HEK293 (cell line): Measurements from ENCODE around the gene CHCHD6.

ENCODE experiments used
- CTCF ChIP-seq: fragments of 450-650 bp; formaldehyde crosslinking; IDR thresholded peaks from 2 replicates; pipeline ENCODE4 v1.5.1; 2016; ENCODE audit warnings: missing biosample characterization, missing genetic modification characterization
- HOXC10 ChIP-seq: sonication (generic); formaldehyde crosslinking; IDR thresholded peaks from 2 replicates; pipeline ENCODE4 v1.8.1; 2023; ENCODE audit warnings: mild to moderate bottlenecking, missing genetic modification reagents
- MEIS1 ChIP-seq: sonication (generic); formaldehyde crosslinking; IDR thresholded peaks from 2 replicates; pipeline ENCODE4 v1.8.1; 2022; ENCODE audit warnings: missing genetic modification reagents, mild to moderate bottlenecking, borderline replicate concordance
- SP2 ChIP-seq: fragments of 450-650 bp; formaldehyde crosslinking; IDR thresholded peaks from 2 replicates; pipeline ENCODE4 v1.5.1; 2016; ENCODE audit warnings: missing biosample characterization, missing genetic modification characterization
- TSHZ1 ChIP-seq: fragments of 450-650 bp; formaldehyde crosslinking; IDR thresholded peaks from 2 replicates; pipeline ENCODE4 v1.5.1; 2016; ENCODE audit warnings: missing biosample characterization, missing genetic modification characterization, borderline replicate concordance
- ZBTB26 ChIP-seq: fragments of 450-650 bp; formaldehyde crosslinking; optimal IDR thresholded peaks from 2 replicates; pipeline ENCODE3; 2016; ENCODE audit warnings: missing biosample characterization, mild to moderate bottlenecking, missing genetic modification characterization
- ZNF112 ChIP-seq: fragments of 450-650 bp; formaldehyde crosslinking; IDR thresholded peaks from 2 replicates; pipeline ENCODE4 v1.5.0; 2017; ENCODE audit warnings: missing biosample characterization, missing genetic modification characterization
- ZNF202 ChIP-seq: fragments of 450-650 bp; formaldehyde crosslinking; IDR thresholded peaks from 2 replicates; pipeline ENCODE4 v1.5.1; 2016; ENCODE audit warnings: missing biosample characterization, missing genetic modification characterization, borderline replicate concordance
- ZNF362 ChIP-seq: fragments of 450-650 bp; formaldehyde crosslinking; IDR thresholded peaks from 2 replicates; pipeline ENCODE4 v1.5.1; 2016; ENCODE audit warnings: missing biosample characterization, missing genetic modification characterization
- ZNF394 ChIP-seq: fragments of 450-650 bp; formaldehyde crosslinking; IDR thresholded peaks from 2 replicates; pipeline ENCODE4 v1.5.1; 2016; ENCODE audit warnings: missing biosample characterization, missing genetic modification characterization, mild to moderate bottlenecking, moderate library complexity, borderline replicate concordance
- ZNF530 ChIP-seq: fragments of 450-650 bp; formaldehyde crosslinking; IDR thresholded peaks from 2 replicates; pipeline ENCODE4 v1.5.1; 2016; ENCODE audit warnings: low read depth, missing biosample characterization, missing genetic modification characterization
- ZNF621 ChIP-seq: fragments of 450-650 bp; formaldehyde crosslinking; IDR thresholded peaks from 2 replicates; pipeline ENCODE4 v1.5.1; 2017; ENCODE audit warnings: missing biosample characterization, missing genetic modification characterization
- ZNF677 ChIP-seq: fragments of 450-650 bp; IDR thresholded peaks from 2 replicates; pipeline ENCODE4 v1.5.0; 2018; ENCODE audit warnings: missing biosample characterization, mild to moderate bottlenecking, missing genetic modification characterization, moderate library complexity
- ZNF830 ChIP-seq: fragments of 450-650 bp; IDR thresholded peaks from 2 replicates; pipeline ENCODE4 v1.5.0; 2018; ENCODE audit warnings: missing biosample characterization, missing genetic modification characterization, low read depth, mild to moderate bottlenecking, moderate library complexity

GRCh38 chr3:126935756-126936509 is 231.9 kb downstream of the CHCHD6 start:
- TF ChIP-seq ZBTB26 (no peak), CTCF (tag by site-specific recombination) (no peak), SP2 (tag by site-specific recombination) (no peak), HOXC10 (CRISPR knock-in tag) (no peak), ZNF830 (tag by site-specific recombination) (no peak), TSHZ1 (tag by site-specific recombination) (no peak), ZNF530 (tag by site-specific recombination) (no peak), ZNF394 (no peak), ZNF362 (tag by site-specific recombination) (no peak), ZNF621 (tag by site-specific recombination) (no peak), ZNF677 (no peak), ZNF112 (tag by site-specific recombination) (no peak), ZNF202 (tag by site-specific recombination) (no peak), MEIS1 (CRISPR knock-in tag) (no peak)
